Measurements from ENCODE around the gene PCDHGC5.

GRCh38 chr5:141533897-141534296 lies 45.0 kb downstream of the PCDHGC5 start:
- no peak for TF ChIP-seq POLR2A (IDR thresholded peaks at IDR 0.05; ENCODE audit: low read depth, low read length)
- TF ChIP-seq POLR2AphosphoS5 (IDR thresholded peaks at IDR 0.05; ENCODE audit: low read depth, low read length), result no peak
